Gastrocnemius medialis (tissue), 4 donors: Measurements from ENCODE around the gene TMEM175. TPM values are rescaled to one million over a fixed set of nuclear protein-coding genes. Genes with fewer than 3 reads are reported as not detected.
"Not testable (repeated sequence)": the region's sequence is repeated elsewhere in the genome, so short reads cannot be mapped to it uniquely, and the experiment has no call there.

Experiments
- ATAC-seq, 2 donors: fragments of 150-250 bp; one replicate each; pipeline ENCODE4 v1.9.1; 2016
- DNase-seq, 2 donors: peaks; one replicate each; pipeline ENCODE4 v3.0.0-alpha.2; 2019
- H3K27ac ChIP-seq, 4 donors: fragments of 200-600 bp; sonication (generic); 1 replicate in 1 of 4; 2 replicates in 3 of 4; pipeline ENCODE4 v1.5.1; 2016 to 2018; ENCODE audit warnings: mild to moderate bottlenecking in 2 of 4, moderate library complexity in 1 of 4
- H3K27me3 ChIP-seq, 3 donors: fragments of 200-600 bp; sonication (generic) in 2 of 3; 1 replicate in 1 of 3; 2 replicates in 2 of 3; pipeline versions ENCODE4 v1.5.1 to v1.6.0; 2016 to 2019; ENCODE audit warnings: mild to moderate bottlenecking in 1 of 3, moderate library complexity in 1 of 3
- H3K36me3 ChIP-seq, 2 donors: fragments of 200-600 bp; sonication (generic) in 1 of 2; one replicate each; pipeline ENCODE4 v1.5.1; 2017 to 2018
- H3K4me1 ChIP-seq, 2 donors: fragments of 200-600 bp; sonication (generic) in 1 of 2; one replicate each; pipeline ENCODE4 v1.5.1; 2016 to 2017; ENCODE audit warnings: mild to moderate bottlenecking in 2 of 2
- H3K4me3 ChIP-seq, 4 donors: fragments of 200-600 bp; sonication (generic) in 3 of 4; 1 replicate in 1 of 4; 2 replicates in 3 of 4; pipeline ENCODE4 v1.5.1; 2016 to 2019; ENCODE audit warnings: mild to moderate bottlenecking in 2 of 4
- H3K9me3 ChIP-seq, 3 donors: fragments of 200-600 bp; sonication (generic) in 2 of 3; 1 replicate in 1 of 3; 2 replicates in 2 of 3; pipeline ENCODE4 v1.5.1; 2016 to 2019
- POLR2A ChIP-seq, 2 donors: fragments of 450-650 bp; IDR thresholded peaks; one replicate each; pipeline ENCODE4 v1.6.1; 2017; ENCODE audit warnings: antibody characterized with exemption in 2 of 2, mild to moderate bottlenecking in 2 of 2, moderate library complexity in 2 of 2
- in situ Hi-C, 4 donors: fragments of 200-750 bp; cut with MboI; loops; one replicate each; pipeline versions ENCODE4 v1.15.0 to v1.8.0; 2017; ENCODE audit warnings: low sequenced_read_pairs in 4 of 4
- intact Hi-C: fragments of 100-400 bp; cut with DNase I; formaldehyde crosslinking; loops from one replicate; pipeline ENCODE4 v1.15.1; 2023; ENCODE audit warnings: low total_unique reads
- total RNA-seq, 4 donors: library from RNA; depleted of rRNA; stranded (reverse); fragments of >200 nt; gene quantifications; one replicate each; pipeline versions ENCODE4 v1.1.0 to v1.2.3, GENCODE V29; 2016
- TF ChIP-seq, protein P1 (sequence below), 5 experiments: fragments of 450-650 bp in 3 of 5; fragments of 200-600 bp in 2 of 5; sonication (generic) in 2 of 5; IDR thresholded peaks in 4 of 5; conservative IDR thresholded peaks in 1 of 5; 1 replicate in 4 of 5; 2 replicates in 1 of 5; pipeline ENCODE4 v1.5.1; 2016 to 2019; ENCODE audit warnings: antibody characterized with exemption in 5 of 5, mild to moderate bottlenecking in 3 of 5, moderate library complexity in 3 of 5

TMEM175 gene
- total RNA-seq, 4 donors from 2014 or later, result 15.3 to 29.6 (median 20.8) TPM

DNA sequence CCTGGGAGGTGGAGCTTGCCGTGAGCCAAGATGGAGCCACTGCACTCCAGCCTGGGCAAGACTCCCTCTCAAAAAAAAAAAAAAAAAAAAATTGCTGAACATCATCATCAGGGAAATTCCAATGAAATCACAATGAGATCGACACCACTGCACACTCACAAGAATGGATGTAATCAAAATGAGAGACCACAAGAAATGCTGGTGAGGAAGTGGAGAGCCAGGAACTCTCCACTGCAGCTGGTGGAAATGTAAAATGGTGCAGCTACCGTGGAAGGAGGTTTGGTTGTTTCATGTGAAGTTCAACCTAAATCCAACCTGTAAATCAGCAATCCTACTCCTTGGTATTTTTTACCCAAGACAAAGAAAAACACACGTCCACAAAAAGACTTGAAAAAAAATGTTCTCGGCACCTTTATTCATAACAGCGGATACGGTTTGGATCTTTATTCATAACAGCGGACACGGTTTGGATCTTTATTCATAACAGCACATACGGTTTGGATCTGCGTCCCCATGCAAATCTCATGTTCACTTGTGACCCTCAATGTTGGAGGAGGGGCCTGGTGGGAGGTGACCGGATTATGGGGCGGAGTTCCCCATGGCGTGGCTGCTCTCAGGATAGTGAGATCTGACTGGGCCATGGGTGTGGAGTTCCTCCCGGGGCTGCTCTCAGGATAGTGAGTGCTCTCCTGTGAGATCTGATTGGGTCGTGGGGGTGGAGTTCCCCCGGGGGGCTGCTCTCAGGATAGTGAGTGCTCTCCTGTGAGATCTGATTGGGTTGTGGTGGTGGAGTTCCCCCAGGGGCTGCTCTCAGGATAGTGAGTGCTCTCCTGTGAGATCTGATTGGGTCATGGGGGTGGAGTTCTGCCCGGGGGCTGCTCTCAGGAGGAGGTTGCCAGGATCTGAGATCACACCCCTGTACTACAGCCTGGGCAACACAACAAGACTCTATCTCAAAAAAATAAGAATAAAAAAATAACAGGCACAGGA is 7.9 kb upstream of the TMEM175 start:
- ATAC-seq, result no peak
- Histone ChIP-seq H3K9me3 (no peaks in the 10 kb centered on the region), H3K4me3 (no peak overlapping the region), H3K27me3 (no peaks in the 10 kb centered on the region), H3K27ac (no peak overlapping the region), H3K4me1 (peaks cover 5 to 6% of the 10 kb centered on the region in 2 donors), H3K36me3 (no peaks in the 10 kb centered on the region)
- in situ Hi-C loops (no loop called here), intact Hi-C loops (no loop called here)
- TF ChIP-seq, protein P1, sequence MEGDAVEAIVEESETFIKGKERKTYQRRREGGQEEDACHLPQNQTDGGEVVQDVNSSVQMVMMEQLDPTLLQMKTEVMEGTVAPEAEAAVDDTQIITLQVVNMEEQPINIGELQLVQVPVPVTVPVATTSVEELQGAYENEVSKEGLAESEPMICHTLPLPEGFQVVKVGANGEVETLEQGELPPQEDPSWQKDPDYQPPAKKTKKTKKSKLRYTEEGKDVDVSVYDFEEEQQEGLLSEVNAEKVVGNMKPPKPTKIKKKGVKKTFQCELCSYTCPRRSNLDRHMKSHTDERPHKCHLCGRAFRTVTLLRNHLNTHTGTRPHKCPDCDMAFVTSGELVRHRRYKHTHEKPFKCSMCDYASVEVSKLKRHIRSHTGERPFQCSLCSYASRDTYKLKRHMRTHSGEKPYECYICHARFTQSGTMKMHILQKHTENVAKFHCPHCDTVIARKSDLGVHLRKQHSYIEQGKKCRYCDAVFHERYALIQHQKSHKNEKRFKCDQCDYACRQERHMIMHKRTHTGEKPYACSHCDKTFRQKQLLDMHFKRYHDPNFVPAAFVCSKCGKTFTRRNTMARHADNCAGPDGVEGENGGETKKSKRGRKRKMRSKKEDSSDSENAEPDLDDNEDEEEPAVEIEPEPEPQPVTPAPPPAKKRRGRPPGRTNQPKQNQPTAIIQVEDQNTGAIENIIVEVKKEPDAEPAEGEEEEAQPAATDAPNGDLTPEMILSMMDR (IDR thresholded peaks at IDR 0.05 in 4 of 5, conservative IDR thresholded peaks at IDR 0.05 in 1 of 5), result no peak
- TF ChIP-seq POLR2A (IDR thresholded peaks at IDR 0.05), result no peak
- DNase-seq, result no peak

DNA sequence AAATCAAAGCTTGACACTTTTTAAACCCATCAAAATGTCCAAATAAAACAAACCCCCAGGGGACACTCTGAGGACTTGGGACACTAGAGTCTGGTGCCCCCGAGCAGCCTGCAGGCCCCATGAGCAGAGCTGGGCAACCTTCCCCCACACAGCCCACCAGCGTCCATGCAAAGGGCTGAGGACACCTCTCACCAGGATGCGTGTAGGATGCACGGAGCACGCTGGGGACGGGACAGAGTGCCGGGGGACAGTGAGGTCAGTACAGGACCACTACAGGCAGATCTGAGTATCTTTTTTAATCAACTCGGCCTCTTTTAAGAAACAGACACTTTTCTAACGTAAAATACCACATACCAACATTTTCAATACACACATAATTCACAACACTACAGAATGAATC is 7.1 kb upstream of the TMEM175 start:
- Histone ChIP-seq H3K27ac (no peak overlapping the region), H3K4me1 (peaks cover 13% of the 10 kb centered on the region in 2 donors), H3K27me3 (no peaks in the 10 kb centered on the region), H3K9me3 (no peaks in the 10 kb centered on the region), H3K36me3 (no peaks in the 10 kb centered on the region), H3K4me3 (no peak overlapping the region)
- ATAC-seq (no peak), DNase-seq (no peak)
- no peak for TF ChIP-seq POLR2A (IDR thresholded peaks at IDR 0.05)
- TF ChIP-seq, protein P1 (IDR thresholded peaks at IDR 0.05 in 4 of 5, conservative IDR thresholded peaks at IDR 0.05 in 1 of 5), result no peak
- intact Hi-C loops, result no loop called here
- in situ Hi-C loops, result no loop called here

DNA sequence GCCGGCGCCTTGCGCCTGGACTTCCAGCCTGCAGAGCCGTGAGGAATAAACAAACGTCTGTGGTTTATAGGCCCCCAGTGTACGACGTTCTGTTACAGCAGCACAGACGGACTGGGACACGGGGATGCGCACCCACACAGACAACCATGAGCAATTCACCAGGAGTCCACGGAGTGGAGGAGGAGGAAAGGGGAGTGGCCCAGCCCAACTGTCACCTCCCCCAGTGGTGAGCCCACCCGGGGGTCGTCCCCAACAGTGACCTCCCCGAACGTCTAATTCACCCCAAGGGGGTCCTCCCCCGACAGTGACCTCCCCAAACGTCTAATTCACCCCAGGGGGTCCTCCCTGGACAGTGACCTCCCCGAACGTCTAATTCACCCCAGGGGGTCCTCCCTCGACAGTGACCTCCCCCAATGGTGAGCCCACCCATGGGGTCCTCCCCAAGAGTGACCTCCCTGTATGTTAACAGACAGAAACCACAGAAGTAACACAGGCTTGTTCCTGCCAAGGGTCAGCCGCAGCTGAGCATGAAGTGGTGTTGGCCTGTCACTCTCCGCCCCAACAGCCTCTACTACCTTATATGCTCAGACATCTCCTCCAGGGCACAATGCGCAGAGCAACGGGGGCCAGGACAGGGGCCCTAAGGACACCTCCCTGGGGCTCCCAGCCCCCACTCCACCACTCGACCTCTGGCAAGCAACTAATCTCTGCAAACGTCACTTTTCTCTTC is 6.3 kb upstream of the TMEM175 start:
- Histone ChIP-seq H3K9me3 (no peaks in the 10 kb centered on the region), H3K27me3 (no peaks in the 10 kb centered on the region), H3K4me3 (no peak overlapping the region), H3K4me1 (peaks cover 21% of the 10 kb centered on the region in 2 donors), H3K36me3 (no peaks in the 10 kb centered on the region), H3K27ac (no peak overlapping the region)
- TF ChIP-seq, protein P1 (IDR thresholded peaks at IDR 0.05 in 4 of 5, conservative IDR thresholded peaks at IDR 0.05 in 1 of 5), result no peak
- no peak for TF ChIP-seq POLR2A (IDR thresholded peaks at IDR 0.05)
- intact Hi-C loops, result no loop called here
- ATAC-seq (no peak), DNase-seq (no peak)
- in situ Hi-C loops, result no loop called here

DNA sequence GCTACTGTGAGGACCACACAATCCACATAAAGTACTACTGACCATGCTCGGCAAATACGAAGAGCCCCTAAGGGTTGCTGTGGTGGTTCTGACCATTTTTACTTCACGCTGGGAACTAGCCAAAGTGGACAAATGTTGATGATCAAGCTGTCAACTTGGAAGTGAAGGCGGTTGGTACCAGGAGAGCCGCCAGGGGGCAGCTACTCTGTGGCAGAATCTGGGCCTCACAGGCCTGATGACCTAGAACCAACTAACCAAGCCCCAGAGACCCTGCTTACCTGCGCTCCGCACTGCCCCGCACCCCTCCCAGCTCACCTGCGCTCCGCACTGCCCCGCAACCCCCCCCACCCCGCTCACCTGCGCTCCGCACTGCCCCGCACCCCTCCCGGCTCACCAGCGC is 5.7 kb upstream of the TMEM175 start:
- H3K36me3 ChIP-seq, result no peaks in the 10 kb centered on the region
- ATAC-seq, result no peak
- H3K27ac ChIP-seq, result no peak overlapping the region
- DNase-seq, result no peak
- no peak overlapping the region for H3K4me3 ChIP-seq
- no peaks in the 10 kb centered on the region for H3K27me3 ChIP-seq
- in situ Hi-C loops (no loop called here), intact Hi-C loops (no loop called here)
- no peak for TF ChIP-seq POLR2A (IDR thresholded peaks at IDR 0.05)
- TF ChIP-seq, protein P1 (IDR thresholded peaks at IDR 0.05 in 4 of 5, conservative IDR thresholded peaks at IDR 0.05 in 1 of 5), result peak in 1 of 5 experiments; percentile 18
- H3K4me1 ChIP-seq, result peaks cover 24 to 27% of the 10 kb centered on the region in 2 donors
- no peaks in the 10 kb centered on the region for H3K9me3 ChIP-seq

DNA sequence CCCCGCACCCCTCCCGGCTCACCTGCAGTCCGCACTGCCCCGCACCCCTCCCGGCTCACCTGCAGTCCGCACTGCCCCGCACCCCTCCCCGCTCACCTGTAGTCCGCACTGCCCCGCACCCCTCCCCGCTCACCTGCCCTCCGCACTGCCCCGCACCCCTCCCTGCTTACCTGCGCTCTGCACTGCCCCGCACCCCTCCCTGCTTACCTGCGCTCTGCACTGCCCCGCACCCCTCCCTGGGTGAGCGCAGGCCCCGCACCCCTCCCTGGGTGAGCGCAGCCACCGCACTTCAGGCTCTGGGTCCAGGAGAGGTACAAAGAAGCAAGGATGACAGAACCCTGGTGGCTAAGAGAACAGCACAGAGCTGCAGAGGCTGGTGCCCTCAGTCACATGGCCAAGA is 4.7 kb upstream of the TMEM175 start:
- not testable (repeated sequence) for DNase-seq
- peaks cover 24 to 27% of the 10 kb centered on the region in 2 donors for H3K4me1 ChIP-seq

More for the DNA sequence above, 4.7 kb upstream of the TMEM175 start:
- in situ Hi-C loops, H3K4me3 ChIP-seq, ATAC-seq, H3K9me3 ChIP-seq, H3K36me3 ChIP-seq, H3K27ac ChIP-seq, H3K27me3 ChIP-seq, intact Hi-C loops: not testable (repeated sequence)
